IMR-90 (cell line): Measurements from ENCODE around the gene NPLOC4. TPM values are rescaled to one million over a fixed set of nuclear protein-coding genes. Genes with fewer than 3 reads are reported as not detected.
"Not testable (repeated sequence)": the region's sequence is repeated elsewhere in the genome, so short reads cannot be mapped to it uniquely, and the experiment has no call there.

Source experiments
- ATAC-seq: fragments of 200-7000 bp; cut with Tn5 transposase; 2 replicates; pipeline ENCODE4 v1.9.1; 2020; ENCODE audit warnings: low read depth, mild to moderate bottlenecking, moderate library complexity
- BruUV-seq: library from RNA; stranded (reverse); fragments of 400-500 nt; replicated peaks from 2 replicates; lab custom pipeline; 2021; lab: Mats Ljungman, UMichigan
- CTCF ChIA-PET: fragments of 300-600 bp; formaldehyde crosslinking; extraction: SDS; loops from one replicate; lab custom pipeline; 2021; ENCODE audit warnings: antibody characterized with exemption; lab: Yijun Ruan, JAX
- POLR2A ChIA-PET: fragments of 300-600 bp; sonication (Branson Sonifier 250); formaldehyde crosslinking; loops from one replicate; lab custom pipeline; 2022; ENCODE audit warnings: antibody characterized with exemption; ENCODE audit not compliant: unreplicated experiment; lab: Charles Lee
- DNase-seq: peaks from one replicate; pipeline ENCODE4 v3.0.0; 2013
- H2AFZ ChIP-seq: replicated peaks from 2 replicates; pipeline ENCODE3; 2013; ENCODE audit warnings: low read length, mild to moderate bottlenecking; ENCODE audit not compliant: poor library complexity
- H2AK5ac ChIP-seq: 2 replicates; pipeline ENCODE4 v1.6.1; 2013; ENCODE audit warnings: low read depth, low read length, inconsistent platforms
- H2AK9ac ChIP-seq: replicated peaks from 2 replicates; pipeline ENCODE3; 2013; ENCODE audit warnings: mild to moderate bottlenecking, low read depth, low read length, moderate library complexity; ENCODE audit not compliant: poor library complexity
- H2BK120ac ChIP-seq: 2 replicates; pipeline ENCODE4 v1.6.1; 2013; ENCODE audit warnings: low read depth, low read length, inconsistent platforms
- H2BK15ac ChIP-seq: 3 replicates; pipeline ENCODE4 v1.6.1; 2013; ENCODE audit warnings: low read depth, low read length, inconsistent platforms
- H2BK20ac ChIP-seq: 2 replicates; pipeline ENCODE4 v1.6.1; 2013; ENCODE audit warnings: low read depth, mild to moderate bottlenecking, inconsistent platforms, low read length, moderate library complexity
- H2BK5ac ChIP-seq: 2 replicates; pipeline ENCODE4 v1.6.1; 2013; ENCODE audit warnings: mild to moderate bottlenecking, low read depth, low read length, inconsistent platforms; ENCODE audit not compliant: poor library complexity, severe bottlenecking
- H3K14ac ChIP-seq: replicated peaks from 2 replicates; pipeline ENCODE4 v1.6.1; 2013; ENCODE audit warnings: low read depth, low read length, inconsistent platforms
- H3K18ac ChIP-seq: 2 replicates; pipeline ENCODE4 v1.6.1; 2013; ENCODE audit warnings: low read depth, low read length, control low read depth
- H3K23ac ChIP-seq: 2 replicates; pipeline ENCODE4 v1.6.1; 2013; ENCODE audit warnings: low read depth, low read length, inconsistent platforms
- H3K27ac ChIP-seq: 2 replicates; pipeline ENCODE4 v1.5.1; 2013; ENCODE audit warnings: mild to moderate bottlenecking, control low read depth, low read length; ENCODE audit not compliant: insufficient read depth
- H3K27me3 ChIP-seq: 2 replicates; pipeline ENCODE4 v1.6.1; 2013; ENCODE audit warnings: low read length; ENCODE audit not compliant: control insufficient read depth, insufficient read depth
- H3K36me3 ChIP-seq: 2 replicates; pipeline ENCODE4 v1.6.1; 2013; ENCODE audit warnings: low read length, mixed read lengths; ENCODE audit not compliant: control insufficient read depth, insufficient read depth
- H3K4ac ChIP-seq: 2 replicates; pipeline ENCODE4 v1.6.1; 2013; ENCODE audit warnings: low read depth, low read length, inconsistent platforms
- H3K4me1 ChIP-seq: 2 replicates; pipeline ENCODE4 v1.6.1; 2013; ENCODE audit warnings: low read length, mixed read lengths; ENCODE audit not compliant: control insufficient read depth, insufficient read depth
- H3K4me2 ChIP-seq: 2 replicates; pipeline ENCODE4 v1.6.1; 2013; ENCODE audit warnings: low read depth, mild to moderate bottlenecking, control low read depth, low read length, moderate library complexity
- H3K4me3 ChIP-seq: 2 replicates; pipeline ENCODE4 v1.5.1; 2013; ENCODE audit warnings: low read depth, mild to moderate bottlenecking, control low read depth, low read length, moderate library complexity; ENCODE audit not compliant: insufficient read depth
- H3K56ac ChIP-seq: 2 replicates; pipeline ENCODE4 v1.6.1; 2013; ENCODE audit warnings: low read length, inconsistent platforms; ENCODE audit not compliant: insufficient read depth; ENCODE audit errors: extremely low read depth
- H3K79me1 ChIP-seq, 2 experiments: 2 replicates each; pipeline ENCODE4 v1.6.1; 2013; ENCODE audit warnings: low read length in 2 of 2, inconsistent platforms in 1 of 2, low read depth in 1 of 2
- H3K9ac ChIP-seq: 2 replicates; pipeline ENCODE4 v1.6.1; 2013; ENCODE audit warnings: low read depth, low read length, control low read depth
- H3K9me1 ChIP-seq: 2 replicates; pipeline ENCODE4 v1.6.1; 2013; ENCODE audit warnings: low read length, inconsistent platforms; ENCODE audit not compliant: insufficient read depth
- H3K9me3 ChIP-seq: 2 replicates; pipeline ENCODE4 v1.6.1; 2013; ENCODE audit warnings: low read length; ENCODE audit not compliant: control insufficient read depth, insufficient read depth
- H4K20me1 ChIP-seq: 2 replicates; pipeline ENCODE4 v1.6.1; 2013; ENCODE audit warnings: low read length, inconsistent platforms; ENCODE audit not compliant: insufficient read depth
- H4K5ac ChIP-seq: 2 replicates; pipeline ENCODE4 v1.6.1; 2013; ENCODE audit warnings: mild to moderate bottlenecking, low read depth, low read length, control low read depth
- H4K8ac ChIP-seq, 2 experiments: 2 replicates each; pipeline ENCODE4 v1.6.1; 2013; ENCODE audit warnings: low read depth in 2 of 2, low read length in 2 of 2, control low read depth in 1 of 2, inconsistent platforms in 1 of 2
- H4K91ac ChIP-seq: 2 replicates; pipeline ENCODE4 v1.6.1; 2013; ENCODE audit warnings: low read depth, low read length, inconsistent platforms; ENCODE audit not compliant: insufficient read depth
- WGBS, 2 experiments: methylation state at CpG; one replicate each; pipeline versions ENCODE4 v1.1.5 to v1.1.7; 2013; ENCODE audit warnings: missing lambda C conversion rate in 2 of 2; ENCODE audit not compliant: insufficient read length in 1 of 2; ENCODE audit errors: extremely low coverage in 2 of 2; 5-methylcytosine and 5-hydroxymethylcytosine counted together
- dilution Hi-C: fragments of 300-500 bp; cut with HindIII; formaldehyde crosslinking; loops from one replicate; pipeline ENCODE4 v1.14.3; 2018; ENCODE audit warnings: low sequenced_read_pairs; ENCODE audit not compliant: unreplicated experiment
- in situ Hi-C: fragments of 300-500 bp; cut with MboI; formaldehyde crosslinking; loops from 3 replicates; pipeline ENCODE4 v1.14.3; 2019; ENCODE audit warnings: low sequenced_read_pairs, inconsistent platforms, mixed read lengths
- intact Hi-C: fragments of 100-400 bp; cut with micrococcal nuclease; formaldehyde crosslinking; loops from 2 replicates; pipeline ENCODE4 v1.10.0; 2022
- polyA plus RNA-seq, 3 experiments: library from polyadenylated mRNA; depleted of rRNA; stranded (reverse); fragments of >200 nt; gene quantifications; 2 replicates each; pipeline ENCODE4 v1.2.3, GENCODE V29; 2012; ENCODE audit warnings: low replicate concordance in 1 of 3
- total RNA-seq: library from RNA; depleted of rRNA; stranded (reverse); fragments of >200 nt; gene quantifications from 2 replicates; pipeline ENCODE4 v1.2.3, GENCODE V29; 2012

NPLOC4 gene
- total and polyA plus RNA-seq, 2 of the 4 experiments (the other 2 are of a cell fraction) = 70.4 to 78.3 TPM

GRCh38 chr17:81531998-81532404, 104.9 kb downstream of the NPLOC4 start:
- dilution Hi-C loops, POLR2A ChIA-PET: not testable (repeated sequence)

GRCh38 chr17:81531013-81531412, 105.9 kb downstream of the NPLOC4 start:
- H3K56ac ChIP-seq, in situ Hi-C loops, H2AK9ac ChIP-seq, CTCF ChIA-PET, dilution Hi-C loops, H3K18ac ChIP-seq, H2BK20ac ChIP-seq, H4K91ac ChIP-seq, H2BK15ac ChIP-seq, H2AFZ ChIP-seq, H3K4me3 ChIP-seq, H3K9me3 ChIP-seq, H2BK120ac ChIP-seq, H3K9ac ChIP-seq, H3K14ac ChIP-seq, H3K79me1 ChIP-seq, BruUV-seq, intact Hi-C loops, H4K8ac ChIP-seq, H2AK5ac ChIP-seq, POLR2A ChIA-PET, H3K36me3 ChIP-seq, H3K4ac ChIP-seq, H4K5ac ChIP-seq, H3K27ac ChIP-seq, ATAC-seq, H3K4me2 ChIP-seq, H3K23ac ChIP-seq, H4K20me1 ChIP-seq, H3K9me1 ChIP-seq, H3K4me1 ChIP-seq, DNase-seq: not testable (repeated sequence)
- WGBS, 2 experiments = 98% methylated on average over 5 of the region's 6 CpGs; no CpG with 5 or more reads in 1 of the 2 experiments
- Histone ChIP-seq H3K27me3 (peaks cover 11% of the 10 kb centered on the region), H2BK5ac (peak overlapping the region; percentile 44)

More at GRCh38 chr17:81531998-81532404, 104.9 kb downstream of the NPLOC4 start:
- H3K14ac ChIP-seq, H2BK15ac ChIP-seq, H4K8ac ChIP-seq, H2AK9ac ChIP-seq, H4K20me1 ChIP-seq, H3K9ac ChIP-seq, H3K56ac ChIP-seq, H3K23ac ChIP-seq, H3K4me1 ChIP-seq, H2BK120ac ChIP-seq, H3K27ac ChIP-seq, H3K4me2 ChIP-seq, BruUV-seq, H3K9me1 ChIP-seq, H3K4ac ChIP-seq, H2AFZ ChIP-seq, H3K4me3 ChIP-seq, CTCF ChIA-PET, H3K36me3 ChIP-seq, H4K5ac ChIP-seq, H4K91ac ChIP-seq, in situ Hi-C loops, H2AK5ac ChIP-seq, H3K9me3 ChIP-seq, H3K18ac ChIP-seq, ATAC-seq, DNase-seq, H2BK20ac ChIP-seq, intact Hi-C loops, H3K79me1 ChIP-seq: not testable (repeated sequence)
- WGBS, 2 experiments = 98% methylated on average over 3 of the region's 3 CpGs; no CpG with 5 or more reads in 1 of the 2 experiments
- Histone ChIP-seq H3K27me3 (peaks cover 18% of the 10 kb centered on the region), H2BK5ac (peak overlapping the region; percentile 39)
